ENCODE data around the gene FBXO10. TPM values are rescaled to one million over a fixed set of nuclear protein-coding genes. Genes with fewer than 3 reads are reported as not detected.

Gene FBXO10
- total and polyA plus RNA-seq, 2 donors (not counting 1 experiment from before 2014, with no cell fraction given), result 7.6 to 12.2 TPM

- Histone ChIP-seq H3K9ac (ENCODE audit: insufficient read depth, low read length) (no peak overlapping the region), H3K4me2 (ENCODE audit: extremely low read depth, insufficient read depth, low read length) (no peak overlapping the region), H4K20me1 (ENCODE audit: control insufficient read depth, extremely low read depth, insufficient read depth, low read length) (no peaks in the 10 kb centered on the region), H3K4me1 (ENCODE audit: control insufficient read depth, extremely low read depth, insufficient read depth, low read length) (no peaks in the 10 kb centered on the region), H3K9me3 (ENCODE audit: control insufficient read depth, insufficient read depth, low read depth, low read length) (no peaks in the 10 kb centered on the region), H3K27me3 (ENCODE audit: control insufficient read depth, insufficient read depth, low read length) (no peaks in the 10 kb centered on the region), H2AFZ (ENCODE audit: low read length) (no peak overlapping the region), H3K27ac (ENCODE audit: insufficient read depth, low read length) (no peak overlapping the region), H3K36me3 (ENCODE audit: control insufficient read depth, insufficient read depth, low read length) (peaks cover 17% of the 10 kb centered on the region), H3K79me2 (ENCODE audit: control insufficient read depth, insufficient read depth, low read length) (no peaks in the 10 kb centered on the region), H3K4me3 (replicated peaks in 1 of 4; ENCODE audit: control extremely low read depth in 1 of 4, insufficient read depth in 1 of 4, low read depth in 3 of 4, low read length in 4 of 4) (no peak overlapping the region)
- DNase-seq (ENCODE audit: low read depth in 2 of 2), result no peak
- TF ChIP-seq CTCF (conservative IDR thresholded peaks at IDR 0.05 in 1 of 2, IDR thresholded peaks at IDR 0.05 in 1 of 2; ENCODE audit: low read depth in 1 of 2, low read length in 2 of 2), result no peak
- TF ChIP-seq EZH2 (IDR thresholded peaks at IDR 0.05; ENCODE audit: low read length, missing control alignments), result no peak
Measured at GRCh38 chr9:37499297-37499696, 76.9 kb downstream of the FBXO10 start.

GRCh38 chr9:37498457-37498856 lies 77.7 kb downstream of the FBXO10 start:
- no peaks in the 10 kb centered on the region for H4K20me1 ChIP-seq (ENCODE audit: control insufficient read depth, extremely low read depth, insufficient read depth, low read length)
- TF ChIP-seq EZH2 (IDR thresholded peaks at IDR 0.05; ENCODE audit: low read length, missing control alignments) (no peak), CTCF (conservative IDR thresholded peaks at IDR 0.05 in 1 of 2, IDR thresholded peaks at IDR 0.05 in 1 of 2; ENCODE audit: low read depth in 1 of 2, low read length in 2 of 2) (no peak)
- DNase-seq (ENCODE audit: low read depth in 2 of 2), result no peak
- no peak overlapping the region for H3K9ac ChIP-seq (ENCODE audit: insufficient read depth, low read length)
- no peak overlapping the region for H3K4me3 ChIP-seq (replicated peaks in 1 of 4; ENCODE audit: control extremely low read depth in 1 of 4, insufficient read depth in 1 of 4, low read depth in 3 of 4, low read length in 4 of 4)
- no peaks in the 10 kb centered on the region for H3K27me3 ChIP-seq (ENCODE audit: control insufficient read depth, insufficient read depth, low read length)
- H3K36me3 ChIP-seq (ENCODE audit: control insufficient read depth, insufficient read depth, low read length), result peaks cover 20% of the 10 kb centered on the region
- H3K79me2 ChIP-seq (ENCODE audit: control insufficient read depth, insufficient read depth, low read length), result no peaks in the 10 kb centered on the region
- H2AFZ ChIP-seq (ENCODE audit: low read length), result no peak overlapping the region
- no peak overlapping the region for H3K4me2 ChIP-seq (ENCODE audit: extremely low read depth, insufficient read depth, low read length)
- H3K27ac ChIP-seq (ENCODE audit: insufficient read depth, low read length), result no peak overlapping the region
- no peaks in the 10 kb centered on the region for H3K4me1 ChIP-seq (ENCODE audit: control insufficient read depth, extremely low read depth, insufficient read depth, low read length)
- H3K9me3 ChIP-seq (ENCODE audit: control insufficient read depth, insufficient read depth, low read depth, low read length), result no peaks in the 10 kb centered on the region

GRCh38 chr9:37497320-37497719 lies 78.9 kb downstream of the FBXO10 start:
- TF ChIP-seq EZH2 (IDR thresholded peaks at IDR 0.05; ENCODE audit: low read length, missing control alignments) (no peak), CTCF (conservative IDR thresholded peaks at IDR 0.05 in 1 of 2, IDR thresholded peaks at IDR 0.05 in 1 of 2; ENCODE audit: low read depth in 1 of 2, low read length in 2 of 2) (no peak)
- Histone ChIP-seq H4K20me1 (ENCODE audit: control insufficient read depth, extremely low read depth, insufficient read depth, low read length) (no peaks in the 10 kb centered on the region), H3K9me3 (ENCODE audit: control insufficient read depth, insufficient read depth, low read depth, low read length) (no peaks in the 10 kb centered on the region), H3K79me2 (ENCODE audit: control insufficient read depth, insufficient read depth, low read length) (no peaks in the 10 kb centered on the region), H3K9ac (ENCODE audit: insufficient read depth, low read length) (no peak overlapping the region), H3K4me1 (ENCODE audit: control insufficient read depth, extremely low read depth, insufficient read depth, low read length) (no peaks in the 10 kb centered on the region), H2AFZ (ENCODE audit: low read length) (no peak overlapping the region), H3K36me3 (ENCODE audit: control insufficient read depth, insufficient read depth, low read length) (peaks cover 23% of the 10 kb centered on the region), H3K27me3 (ENCODE audit: control insufficient read depth, insufficient read depth, low read length) (no peaks in the 10 kb centered on the region), H3K27ac (ENCODE audit: insufficient read depth, low read length) (no peak overlapping the region), H3K4me2 (ENCODE audit: extremely low read depth, insufficient read depth, low read length) (no peak overlapping the region), H3K4me3 (replicated peaks in 1 of 4; ENCODE audit: control extremely low read depth in 1 of 4, insufficient read depth in 1 of 4, low read depth in 3 of 4, low read length in 4 of 4) (no peak overlapping the region)
- no peak for DNase-seq (ENCODE audit: low read depth in 2 of 2)

All from fibroblast of lung (primary cell).